GM12801 (cell line): ENCODE measurements around the gene SHC4.

Experiments used
- CTCF ChIP-seq: IDR thresholded peaks from one replicate; pipeline ENCODE4 v1.5.1; 2011; ENCODE audit warnings: control low read depth; ENCODE audit not compliant: insufficient read length; ENCODE audit errors: extremely low read depth

Gene SHC4

GRCh38 chr15:48778331-48778730 is 185.4 kb downstream of the SHC4 start:
- no peak for TF ChIP-seq CTCF

- TF ChIP-seq CTCF, result no peak
Observed at GRCh38 chr15:48777645-48778330, 185.9 kb downstream of the SHC4 start.

- no peak for TF ChIP-seq CTCF
Observed at GRCh38 chr15:48775546-48775945, 188.2 kb downstream of the SHC4 start.

GRCh38 chr15:48774484-48774883 is 189.2 kb downstream of the SHC4 start:
- no peak for TF ChIP-seq CTCF
